HG03175 (cell line): ENCODE data around the gene STARD13.

Source experiments
- ATAC-seq: cut with Tn5 transposase; IDR thresholded peaks from one replicate; pipeline ENCODE4 v1.9.1; 2021; ENCODE audit warnings: mild to moderate bottlenecking, moderate library complexity; ENCODE audit not compliant: unreplicated experiment

Gene STARD13

GRCh38 chr13:33128134-33128533 is 157.4 kb downstream of the STARD13 start:
- ATAC-seq: no peak

DNA sequence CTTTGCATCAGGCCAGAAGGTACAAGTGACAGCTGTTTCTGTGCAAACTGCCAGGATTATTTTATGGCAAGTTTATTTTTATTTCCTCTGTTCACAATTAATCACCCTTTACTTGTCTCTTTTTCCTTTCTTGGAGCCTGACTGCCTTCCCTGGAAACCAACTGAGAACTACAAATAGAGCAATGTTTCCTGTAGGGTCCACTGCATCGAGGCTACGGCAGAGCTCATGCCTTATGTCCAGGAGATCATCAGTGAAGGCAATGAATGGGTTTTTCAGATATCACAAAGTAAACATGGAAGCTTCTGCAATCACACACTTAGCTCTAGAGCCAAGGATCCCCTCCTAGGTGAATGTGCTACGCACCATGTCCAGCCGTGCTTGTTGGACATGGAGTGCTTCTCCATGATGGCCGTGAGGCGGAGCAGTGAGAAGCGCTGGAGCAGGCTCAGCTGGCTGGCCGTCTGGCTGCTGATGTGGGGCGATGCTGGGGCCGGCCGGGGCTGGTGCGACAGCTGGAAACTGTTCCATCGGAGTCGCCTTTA is 158.5 kb downstream of the STARD13 start:
- ATAC-seq: no peak

DNA sequence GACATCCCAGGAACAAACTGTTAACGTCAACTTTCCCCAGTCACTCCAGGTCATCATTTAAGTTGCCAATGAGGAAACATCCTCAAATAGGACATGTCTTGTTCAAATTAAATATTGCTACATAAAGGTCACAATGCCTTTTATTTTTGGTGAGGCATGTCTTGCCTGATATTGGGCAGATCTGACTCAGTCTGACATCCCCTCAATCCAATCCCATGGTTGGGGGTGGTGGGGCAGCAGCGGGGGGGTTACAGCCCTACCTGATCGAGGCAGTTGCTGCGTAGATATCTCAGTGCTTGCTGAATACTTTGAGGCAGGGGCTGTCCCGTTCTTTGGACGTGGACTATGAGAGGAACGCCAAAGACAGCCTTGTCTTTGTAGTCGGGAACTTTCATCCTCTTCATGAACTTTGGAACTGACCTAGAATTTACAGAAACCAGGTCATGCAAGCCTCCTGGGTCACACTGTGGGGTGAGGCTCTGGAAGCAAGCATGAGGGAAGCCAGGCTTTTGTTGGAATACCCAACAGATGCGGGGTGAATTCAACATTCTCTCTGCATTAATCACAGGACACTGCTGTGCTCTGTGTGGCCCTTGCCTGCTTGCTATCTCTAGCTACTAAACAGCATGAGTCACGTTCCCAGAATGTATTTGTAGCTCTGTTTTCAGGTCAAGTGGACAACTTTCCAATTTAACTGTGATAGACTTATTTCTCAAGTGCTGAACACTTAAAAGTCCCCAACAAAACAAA is 159.6 kb downstream of the STARD13 start:
- no peak for ATAC-seq

GRCh38 chr13:33123066-33123859 is 162.3 kb downstream of the STARD13 start:
- ATAC-seq: no peak

DNA sequence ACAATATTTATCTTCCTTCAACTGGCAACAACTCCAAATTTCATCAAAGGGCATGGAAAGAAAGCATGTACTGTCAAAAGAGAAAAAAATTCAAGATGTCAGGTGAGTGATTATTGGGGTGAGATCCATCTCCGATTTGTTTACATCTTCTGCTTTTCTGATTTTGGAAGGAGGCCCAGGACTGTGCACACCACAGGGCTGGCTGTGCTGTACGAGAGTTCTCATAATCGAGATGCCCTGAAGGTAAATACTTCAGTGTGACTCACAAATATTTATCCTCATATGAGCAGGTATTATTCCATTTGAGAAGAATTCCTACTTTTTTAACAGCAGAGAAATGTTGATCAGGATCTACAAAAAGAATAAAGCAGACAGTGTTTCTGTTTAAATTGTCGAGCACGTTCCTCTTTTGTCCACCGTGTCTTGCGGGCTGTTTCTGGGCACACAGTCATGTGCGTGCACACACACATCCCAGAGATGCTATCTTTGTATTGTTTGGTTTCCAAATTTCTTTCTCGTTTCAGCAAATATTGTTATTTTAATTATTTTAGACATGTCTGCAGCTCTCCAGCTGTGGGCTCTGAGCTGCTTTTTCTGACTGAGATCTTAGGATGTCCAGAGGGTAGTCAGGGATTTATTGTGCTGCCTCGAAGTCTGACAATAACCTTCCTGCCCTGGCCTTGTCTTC is 165.6 kb downstream of the STARD13 start:
- ATAC-seq: no peak

- ATAC-seq: no peak
These were observed 166.4 kb downstream of the STARD13 start for GRCh38 chr13:33119022-33119781.

DNA sequence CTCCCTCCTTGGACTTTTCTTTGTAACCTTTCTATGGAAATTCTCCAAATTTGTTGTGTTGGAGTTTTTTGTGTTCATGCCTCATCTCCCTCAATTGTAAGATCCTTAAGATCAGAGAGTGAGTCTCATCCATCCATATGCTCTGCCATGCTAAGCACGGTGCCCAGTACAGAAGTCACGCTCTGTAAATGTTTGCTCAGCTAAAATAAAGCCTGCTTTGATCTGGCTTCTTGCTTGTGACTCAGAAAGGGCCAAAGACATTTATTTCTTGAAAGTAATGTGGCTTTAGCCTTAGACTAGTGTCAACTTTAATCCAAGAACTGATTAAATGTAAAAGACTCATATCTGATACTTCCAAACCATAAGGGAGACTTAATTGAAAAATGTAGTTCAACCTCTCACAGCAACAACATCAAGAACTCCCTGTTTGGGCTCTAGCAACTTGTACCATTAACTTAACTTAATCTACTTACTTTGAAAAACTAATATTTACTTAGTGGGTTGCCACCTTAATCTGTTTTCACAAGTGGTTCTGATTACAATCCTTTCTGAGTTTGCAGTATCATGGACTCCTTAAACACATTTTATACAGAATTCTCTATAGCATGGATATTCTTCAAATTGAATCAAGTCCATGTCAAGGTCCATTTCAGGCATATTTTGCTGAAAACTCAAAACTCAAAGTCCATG is 169.1 kb downstream of the STARD13 start:
- ATAC-seq: no peak

DNA sequence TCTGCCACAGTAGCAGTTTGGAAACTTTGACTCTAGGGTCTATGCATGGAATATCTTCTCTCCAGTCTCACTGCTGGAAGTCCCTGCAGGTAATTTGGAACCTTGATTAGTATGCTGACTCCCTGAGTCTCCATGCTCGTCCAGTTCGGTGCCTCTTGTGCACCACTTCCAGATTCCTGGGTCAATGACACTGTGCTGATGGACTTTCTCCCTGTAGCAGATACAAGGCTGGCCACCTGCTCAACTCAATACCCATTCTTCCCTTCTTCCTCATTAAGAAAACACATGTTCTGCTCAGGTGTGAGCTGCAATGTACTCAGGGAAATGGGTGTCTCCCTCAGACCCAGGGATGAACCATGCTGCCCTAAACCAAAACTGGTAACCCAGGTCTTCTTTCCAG is 170.3 kb downstream of the STARD13 start:
- no peak for ATAC-seq

- no peak for ATAC-seq
These were observed 171.4 kb downstream of the STARD13 start for GRCh38 chr13:33114146-33114545.

DNA sequence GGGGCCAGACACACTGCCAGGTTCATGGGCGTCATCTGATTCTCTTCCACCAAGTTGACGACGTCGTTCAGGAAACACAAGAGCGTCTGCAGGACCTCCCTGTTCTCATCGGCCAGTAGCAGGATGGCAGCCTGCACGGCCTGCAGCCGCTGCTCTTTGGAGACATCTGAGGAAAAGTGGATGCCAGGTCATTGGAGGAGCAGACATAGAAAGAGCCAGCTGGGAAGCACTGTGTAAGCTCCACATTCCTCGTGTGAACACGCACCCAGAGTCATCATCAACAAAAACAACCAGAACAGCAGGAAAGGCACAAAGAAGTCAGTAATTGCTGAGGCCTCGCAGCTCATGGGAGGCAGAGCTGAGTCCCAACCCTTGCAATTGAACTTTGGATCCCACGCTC is 172.8 kb downstream of the STARD13 start:
- no peak for ATAC-seq

- ATAC-seq: peak; percentile 16
These were observed 174.0 kb downstream of the STARD13 start for GRCh38 chr13:33111414-33112110.

GRCh38 chr13:33110713-33111413 is 174.7 kb downstream of the STARD13 start:
- ATAC-seq: peak; percentile 68

DNA sequence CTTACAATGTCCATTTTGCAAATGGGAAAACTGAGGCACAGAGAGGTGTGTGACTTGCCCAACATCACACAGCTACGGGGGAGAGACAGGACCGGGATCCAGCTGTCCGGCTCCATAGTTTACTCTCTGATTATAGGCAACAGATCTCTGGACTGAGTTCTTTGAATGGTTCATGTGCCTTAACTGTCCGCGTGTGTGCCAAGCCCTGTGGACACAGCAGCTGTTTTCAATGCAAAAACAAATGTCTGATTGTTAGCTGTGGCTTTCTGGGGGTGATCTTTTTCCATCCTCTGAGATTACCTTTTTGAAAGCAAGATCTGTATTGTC is 175.2 kb downstream of the STARD13 start:
- ATAC-seq: peak; percentile 2

DNA sequence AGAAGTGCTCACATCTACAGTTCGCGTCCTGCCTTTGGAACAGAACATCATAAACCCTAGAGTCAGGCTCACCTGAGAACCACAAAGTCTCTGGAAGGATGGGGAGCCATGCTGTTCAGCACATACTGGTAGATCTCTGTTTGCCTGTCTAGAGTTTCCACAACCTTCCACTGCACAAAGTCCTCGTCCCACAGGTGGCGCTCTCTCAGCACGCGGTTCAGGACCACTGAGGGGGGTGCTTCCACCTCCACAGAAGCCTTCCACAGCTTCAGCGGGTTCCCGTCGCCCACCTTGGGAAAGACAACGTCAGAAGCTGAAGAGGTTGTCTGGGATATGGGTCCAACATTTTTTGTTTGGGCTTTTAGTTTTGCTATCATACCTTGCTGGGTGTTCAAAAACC is 175.8 kb downstream of the STARD13 start:
- no peak for ATAC-seq

DNA sequence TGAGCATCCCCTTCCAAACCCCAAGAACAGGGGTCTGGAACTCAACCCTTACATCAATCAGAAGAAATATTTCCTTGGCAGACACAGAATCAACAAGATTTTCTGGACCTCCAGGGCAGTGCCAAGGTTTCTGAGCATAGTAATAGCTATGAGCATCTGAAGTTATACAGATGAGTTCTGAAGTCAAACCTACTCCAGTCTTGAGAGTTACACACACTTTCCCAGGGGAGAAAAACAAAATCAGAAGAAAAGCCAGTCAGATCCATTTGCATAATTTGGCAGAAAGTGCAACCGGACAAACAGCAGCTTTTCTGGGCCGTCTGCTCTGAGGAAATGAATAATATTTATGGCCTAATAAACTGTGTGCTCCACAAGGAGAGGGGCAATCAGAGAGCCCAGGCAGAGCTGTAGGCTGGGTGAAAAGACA is 176.3 kb downstream of the STARD13 start:
- ATAC-seq: no peak

- ATAC-seq: no peak
These were observed 176.9 kb downstream of the STARD13 start for GRCh38 chr13:33108620-33109019.

DNA sequence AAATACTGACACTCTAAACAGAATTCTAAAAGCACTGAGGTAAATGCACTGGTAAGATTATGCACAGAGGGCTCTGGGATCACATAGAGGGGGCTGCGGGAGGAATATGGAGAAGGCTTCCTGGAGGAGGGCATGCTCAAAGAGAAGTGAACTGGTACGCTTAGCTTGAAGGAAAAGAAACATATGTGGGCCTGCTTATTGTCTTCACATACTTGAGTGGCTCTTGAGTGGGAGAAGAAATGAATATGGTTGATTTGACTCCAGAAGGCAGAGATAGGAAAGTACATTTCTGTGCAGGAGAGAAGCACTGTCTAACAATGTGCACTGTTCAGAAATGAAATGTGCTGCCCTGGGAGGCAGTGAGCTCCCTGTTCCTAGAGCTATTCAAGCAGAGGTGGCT is 178.2 kb downstream of the STARD13 start:
- ATAC-seq: no peak

DNA sequence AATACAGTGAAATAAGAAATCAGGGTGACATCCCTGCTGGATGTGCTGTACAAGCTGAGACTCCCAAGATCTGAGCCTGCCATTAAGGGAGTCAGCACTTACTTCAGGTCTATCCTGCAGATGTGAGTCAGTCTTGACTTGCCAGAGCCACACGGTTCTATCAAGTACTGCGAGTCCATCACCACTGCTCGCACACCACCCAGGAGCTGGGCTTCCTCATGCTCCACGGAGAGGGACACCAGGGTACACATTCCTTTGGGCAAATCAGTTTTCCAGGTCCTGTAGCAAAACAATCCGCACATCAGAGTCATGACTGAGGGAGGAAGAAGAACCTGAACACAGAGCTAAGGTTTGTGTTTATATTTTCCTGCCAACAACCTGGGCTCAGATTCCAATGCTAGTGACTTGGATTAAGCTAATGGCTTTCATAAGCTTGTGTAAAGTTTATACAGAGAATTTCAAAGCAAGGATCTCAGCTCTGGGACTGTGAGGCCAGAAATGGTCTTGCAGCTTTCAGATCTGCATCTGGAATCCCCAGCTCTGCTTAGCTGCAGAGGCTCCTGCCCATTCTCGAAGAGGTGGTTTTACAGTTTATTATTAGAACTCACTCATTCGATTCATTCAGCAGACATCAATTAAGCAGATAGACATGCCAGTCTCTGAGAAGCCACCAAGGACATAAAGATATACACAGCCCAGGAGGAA is 178.7 kb downstream of the STARD13 start:
- ATAC-seq: no peak
